C4-2B (cell line): ENCODE data around the gene COL24A1.

ENCODE experiments used
- ZFX ChIP-seq: fragments of 450-650 bp; IDR thresholded peaks from 2 replicates; pipeline ENCODE4 v1.6.1; 2017
- TF ChIP-seq, protein P1 (sequence below): fragments of 450-650 bp; conservative IDR thresholded peaks from 2 replicates; pipeline ENCODE4 v1.5.1; 2017; ENCODE audit warnings: mild to moderate bottlenecking

DNA sequence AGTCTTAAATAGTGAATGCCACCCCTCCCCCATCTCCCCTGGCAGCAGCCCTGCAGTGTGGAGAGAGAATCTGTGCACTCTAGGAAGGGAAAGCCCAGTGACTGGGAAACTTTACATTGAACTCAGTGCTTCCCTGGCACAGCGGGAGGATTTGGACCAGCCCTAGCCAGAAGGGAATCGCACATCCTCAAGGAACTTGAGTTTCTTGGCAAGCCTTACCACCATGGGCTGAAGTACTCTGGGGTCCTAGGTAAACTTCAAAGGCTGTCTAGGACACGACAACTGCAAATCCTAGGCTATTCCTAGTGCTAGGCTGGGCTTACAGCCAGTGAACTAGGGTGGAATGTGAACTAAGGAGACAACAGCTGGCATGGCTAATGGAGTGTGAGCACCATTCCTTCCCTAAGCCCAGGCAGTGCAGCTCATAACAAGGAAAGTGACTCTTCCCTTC is 88.3 kb downstream of the COL24A1 start:
- TF ChIP-seq, protein P1, sequence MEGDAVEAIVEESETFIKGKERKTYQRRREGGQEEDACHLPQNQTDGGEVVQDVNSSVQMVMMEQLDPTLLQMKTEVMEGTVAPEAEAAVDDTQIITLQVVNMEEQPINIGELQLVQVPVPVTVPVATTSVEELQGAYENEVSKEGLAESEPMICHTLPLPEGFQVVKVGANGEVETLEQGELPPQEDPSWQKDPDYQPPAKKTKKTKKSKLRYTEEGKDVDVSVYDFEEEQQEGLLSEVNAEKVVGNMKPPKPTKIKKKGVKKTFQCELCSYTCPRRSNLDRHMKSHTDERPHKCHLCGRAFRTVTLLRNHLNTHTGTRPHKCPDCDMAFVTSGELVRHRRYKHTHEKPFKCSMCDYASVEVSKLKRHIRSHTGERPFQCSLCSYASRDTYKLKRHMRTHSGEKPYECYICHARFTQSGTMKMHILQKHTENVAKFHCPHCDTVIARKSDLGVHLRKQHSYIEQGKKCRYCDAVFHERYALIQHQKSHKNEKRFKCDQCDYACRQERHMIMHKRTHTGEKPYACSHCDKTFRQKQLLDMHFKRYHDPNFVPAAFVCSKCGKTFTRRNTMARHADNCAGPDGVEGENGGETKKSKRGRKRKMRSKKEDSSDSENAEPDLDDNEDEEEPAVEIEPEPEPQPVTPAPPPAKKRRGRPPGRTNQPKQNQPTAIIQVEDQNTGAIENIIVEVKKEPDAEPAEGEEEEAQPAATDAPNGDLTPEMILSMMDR, result no peak
- no peak for TF ChIP-seq ZFX
